GM19099 (cell line): Measurements from ENCODE around the gene RAB31.

Experiments used
- POLR2A ChIP-seq: IDR thresholded peaks from 3 replicates; pipeline ENCODE4 v1.6.1; 2011; ENCODE audit warnings: low read depth; ENCODE audit not compliant: insufficient read length; ENCODE audit errors: extremely low read depth

RAB31 gene

DNA sequence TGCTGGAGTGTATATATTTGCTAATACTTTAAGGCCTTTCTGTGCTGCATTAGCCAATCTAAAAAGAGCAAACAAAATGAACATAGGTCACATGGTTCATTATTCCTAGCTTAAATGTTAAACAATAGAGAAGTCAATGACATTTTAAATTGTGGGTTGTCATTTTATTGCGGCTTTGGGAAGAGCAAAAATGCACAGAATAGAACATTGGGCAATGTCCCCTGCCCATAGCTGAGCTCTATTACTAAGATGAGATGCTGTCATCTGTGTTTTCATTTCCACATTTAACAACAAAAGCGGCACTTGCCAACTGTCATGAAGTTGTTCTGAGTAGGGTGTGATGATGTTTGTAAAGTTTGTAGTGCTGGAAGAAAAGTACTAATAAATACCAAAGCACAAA, 202.6 kb downstream of the RAB31 start:
- TF ChIP-seq POLR2A: no peak

DNA sequence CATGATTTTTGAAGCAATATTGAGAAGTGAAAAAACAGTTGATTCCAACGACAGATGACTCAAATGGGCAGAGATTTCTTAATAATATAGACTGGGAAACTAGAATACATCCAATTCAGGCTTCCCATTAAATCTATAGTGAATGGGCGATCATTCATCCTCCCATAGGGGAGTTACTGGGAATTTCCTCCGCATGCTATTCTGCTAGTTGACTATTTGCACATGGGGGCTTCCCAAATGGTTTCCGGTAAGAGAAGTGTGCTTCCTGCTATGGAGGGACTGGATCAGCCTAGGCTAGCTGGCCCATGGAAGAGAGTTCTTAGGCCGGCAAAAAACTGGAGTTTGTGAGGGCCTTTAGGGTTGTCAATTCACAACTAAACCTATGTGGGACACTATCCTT, 203.1 kb downstream of the RAB31 start:
- TF ChIP-seq POLR2A: no peak
